NCI-H2227 (cell line): ENCODE results near the gene NFATC3.
"Not testable (repeated sequence)": the region's sequence is repeated elsewhere in the genome, so short reads cannot be mapped to it uniquely, and the experiment has no call there.

Experiments used
- DNase-seq: peaks from one replicate; lab custom pipeline; 2025; ENCODE audit not compliant: unreplicated experiment; lab: John Stamatoyannopoulos, UW

NFATC3 gene

DNA sequence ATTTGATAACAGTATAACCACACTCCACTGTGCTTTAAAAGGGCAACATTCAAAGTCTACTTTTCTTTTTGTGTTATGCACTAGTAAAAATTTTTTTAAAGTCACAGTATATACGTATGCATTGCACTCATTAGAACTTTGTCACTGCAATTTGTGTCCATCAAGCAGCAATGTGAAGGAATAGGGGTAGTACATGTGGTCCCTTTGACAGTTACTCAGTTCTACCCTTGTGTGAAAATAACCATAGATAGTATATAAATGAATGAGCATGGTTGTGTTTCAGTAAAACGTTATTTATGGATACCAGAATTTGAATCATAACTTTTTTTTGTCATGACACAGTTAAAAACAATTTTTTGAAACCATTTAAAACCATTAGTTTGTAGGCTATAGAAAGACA lies 30.7 kb downstream of the NFATC3 start:
- DNase-seq = no peak

DNA sequence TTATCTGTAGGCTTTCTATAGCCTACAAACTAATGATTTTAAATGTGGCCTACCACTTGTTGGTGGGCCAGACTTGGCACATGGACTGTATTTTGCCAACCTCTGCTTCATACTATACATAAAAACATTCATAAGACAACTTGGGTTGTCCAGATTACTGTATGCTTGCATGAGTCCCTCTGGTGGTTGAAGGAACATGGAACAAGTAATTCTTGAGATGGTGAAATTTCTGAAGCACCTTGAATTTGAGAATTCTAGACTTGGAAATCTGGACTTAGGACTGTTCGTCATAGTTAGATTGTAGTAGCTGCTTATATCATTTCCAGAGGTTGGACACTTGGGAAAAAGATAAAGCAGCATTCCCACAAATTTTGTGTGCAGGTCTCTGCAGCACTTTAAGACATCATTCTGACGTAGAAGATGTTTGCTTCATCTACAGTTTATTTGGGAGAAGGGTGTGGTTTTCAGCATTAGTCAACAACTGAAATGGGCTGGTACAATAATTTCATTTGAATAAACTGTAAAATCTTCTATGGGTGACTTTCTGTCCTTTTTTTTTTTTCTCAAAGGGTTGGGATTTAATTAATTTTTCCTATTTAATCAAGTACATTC lies 31.2 kb downstream of the NFATC3 start:
- DNase-seq = no peak

DNA sequence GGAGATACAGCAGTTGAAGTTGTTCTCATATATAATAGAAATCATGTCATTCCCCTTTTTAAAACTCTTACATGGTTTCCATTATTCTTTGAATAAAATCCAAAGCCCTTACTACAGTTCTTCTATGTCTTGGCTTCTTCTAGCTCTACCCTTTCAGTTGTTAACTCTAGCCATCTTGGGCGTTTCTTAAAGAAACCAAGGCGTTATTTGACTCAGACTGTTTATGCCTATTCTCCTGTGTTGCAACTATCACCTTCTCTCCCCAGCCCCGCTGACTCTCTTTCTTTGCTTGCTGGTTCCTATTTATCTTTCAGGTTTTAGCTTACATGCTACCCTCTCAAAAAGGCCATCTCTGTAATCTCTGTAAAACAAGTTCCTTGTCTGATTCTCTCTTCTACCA lies 32.7 kb downstream of the NFATC3 start:
- no peak for DNase-seq

DNA sequence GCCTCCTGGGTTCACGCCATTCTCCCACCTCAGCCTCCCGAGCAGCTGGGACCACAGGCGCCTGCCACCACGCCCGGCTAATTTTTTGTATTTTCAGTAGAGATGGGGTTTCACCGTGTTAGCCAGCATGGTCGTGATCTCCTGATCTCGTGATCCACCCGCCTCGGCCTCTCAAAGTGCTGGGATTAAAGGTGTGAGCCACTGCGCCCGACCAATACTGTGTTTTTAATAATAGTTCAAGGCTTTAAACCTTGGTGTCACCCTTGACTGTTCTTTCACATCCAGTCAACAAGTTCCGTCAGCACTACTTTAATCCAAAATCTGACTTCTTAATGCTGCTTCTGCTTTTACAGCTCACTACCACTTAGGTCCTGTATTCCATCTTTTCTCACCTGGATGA lies 33.8 kb downstream of the NFATC3 start:
- not testable (repeated sequence) for DNase-seq

DNA sequence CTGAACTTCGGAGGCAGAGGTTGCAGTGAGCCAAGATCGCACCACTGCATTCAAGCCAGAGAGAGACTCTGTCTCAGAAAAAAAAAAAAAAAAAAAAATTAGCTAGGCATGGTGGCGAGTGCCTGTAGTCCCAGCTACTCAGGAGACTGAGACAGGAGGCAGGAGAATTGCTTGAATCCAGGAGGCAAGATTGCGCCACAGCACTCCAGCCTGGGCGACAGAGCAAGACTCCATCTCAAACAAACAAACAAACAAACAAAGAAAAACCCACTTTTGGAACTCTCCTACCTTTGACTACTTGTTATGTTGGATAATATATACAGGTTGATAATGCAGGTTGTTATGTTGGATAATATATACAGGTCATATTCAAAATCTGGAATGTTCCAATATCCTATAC lies 35.3 kb downstream of the NFATC3 start:
- DNase-seq = not testable (repeated sequence)

DNA sequence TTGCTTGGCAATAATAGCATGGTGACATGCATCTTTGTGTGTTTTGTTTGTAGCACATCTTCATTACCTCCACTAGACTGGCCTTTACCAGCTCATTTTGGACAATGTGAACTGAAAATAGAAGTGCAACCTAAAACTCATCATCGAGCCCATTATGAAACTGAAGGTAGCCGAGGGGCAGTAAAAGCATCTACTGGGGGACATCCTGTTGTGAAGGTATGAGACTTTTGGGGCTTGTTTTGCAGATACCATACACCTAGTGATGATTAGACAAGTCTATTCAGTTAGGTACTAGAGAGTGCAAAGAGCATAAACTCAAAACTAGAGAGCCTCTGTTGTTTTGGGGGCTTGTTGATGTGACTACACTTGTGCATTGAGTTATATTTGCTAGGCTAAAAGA lies 41.2 kb downstream of the NFATC3 start:
- no peak for DNase-seq

DNA sequence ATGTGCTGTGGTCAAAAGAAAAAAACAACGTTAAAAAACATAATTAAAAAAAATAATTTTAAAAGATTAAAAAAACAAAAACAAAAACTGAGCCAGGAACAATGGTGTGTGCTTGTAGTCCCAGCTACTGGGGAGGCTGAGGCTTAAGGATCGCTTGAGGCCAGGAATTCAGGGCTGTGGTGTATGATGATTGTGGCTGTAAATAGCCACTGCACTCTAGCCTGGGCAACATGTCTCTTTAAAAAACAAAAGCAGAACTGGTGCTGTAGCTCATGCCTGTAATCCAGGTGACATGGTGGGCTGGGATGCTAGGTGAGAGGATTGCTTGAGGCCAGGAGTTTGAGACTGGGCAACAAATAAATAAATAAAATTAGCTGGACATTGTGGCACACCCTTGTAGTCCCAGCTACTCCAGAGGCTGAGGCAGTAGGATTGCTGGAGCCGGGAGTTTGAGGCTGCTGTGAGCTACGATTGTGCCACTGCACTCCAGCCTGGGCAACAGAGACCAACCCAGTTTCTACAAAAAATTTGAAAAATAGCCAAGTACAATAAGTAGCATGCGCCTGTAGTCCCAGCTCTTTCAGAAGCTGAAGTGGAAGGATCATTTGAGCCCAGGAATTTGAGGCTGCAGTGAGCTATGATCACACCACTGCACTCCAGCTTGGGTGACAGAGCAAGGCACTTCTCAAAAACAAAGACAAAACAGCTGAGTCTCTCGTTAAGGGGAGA lies 43.6 kb downstream of the NFATC3 start:
- no peak for DNase-seq

DNA sequence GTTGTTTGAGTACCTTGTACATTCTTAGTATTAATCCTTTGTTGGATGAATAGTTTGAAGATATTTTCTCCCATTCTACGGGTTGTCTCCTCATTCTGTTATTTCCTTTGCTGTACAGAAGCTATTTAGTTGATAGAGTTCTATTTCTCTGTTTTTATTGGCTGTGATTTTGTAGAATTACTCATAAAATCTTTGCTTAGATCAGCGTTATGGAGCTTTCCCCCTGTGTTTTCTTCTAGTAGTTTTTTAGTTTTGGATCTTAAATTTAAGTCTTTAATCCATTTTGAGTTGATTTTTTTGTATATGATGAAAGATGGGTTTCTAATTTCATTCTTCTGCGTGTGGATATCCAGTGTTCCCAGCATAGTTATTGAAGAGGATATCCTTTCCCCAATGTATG lies 45.4 kb downstream of the NFATC3 start:
- DNase-seq = no peak

DNA sequence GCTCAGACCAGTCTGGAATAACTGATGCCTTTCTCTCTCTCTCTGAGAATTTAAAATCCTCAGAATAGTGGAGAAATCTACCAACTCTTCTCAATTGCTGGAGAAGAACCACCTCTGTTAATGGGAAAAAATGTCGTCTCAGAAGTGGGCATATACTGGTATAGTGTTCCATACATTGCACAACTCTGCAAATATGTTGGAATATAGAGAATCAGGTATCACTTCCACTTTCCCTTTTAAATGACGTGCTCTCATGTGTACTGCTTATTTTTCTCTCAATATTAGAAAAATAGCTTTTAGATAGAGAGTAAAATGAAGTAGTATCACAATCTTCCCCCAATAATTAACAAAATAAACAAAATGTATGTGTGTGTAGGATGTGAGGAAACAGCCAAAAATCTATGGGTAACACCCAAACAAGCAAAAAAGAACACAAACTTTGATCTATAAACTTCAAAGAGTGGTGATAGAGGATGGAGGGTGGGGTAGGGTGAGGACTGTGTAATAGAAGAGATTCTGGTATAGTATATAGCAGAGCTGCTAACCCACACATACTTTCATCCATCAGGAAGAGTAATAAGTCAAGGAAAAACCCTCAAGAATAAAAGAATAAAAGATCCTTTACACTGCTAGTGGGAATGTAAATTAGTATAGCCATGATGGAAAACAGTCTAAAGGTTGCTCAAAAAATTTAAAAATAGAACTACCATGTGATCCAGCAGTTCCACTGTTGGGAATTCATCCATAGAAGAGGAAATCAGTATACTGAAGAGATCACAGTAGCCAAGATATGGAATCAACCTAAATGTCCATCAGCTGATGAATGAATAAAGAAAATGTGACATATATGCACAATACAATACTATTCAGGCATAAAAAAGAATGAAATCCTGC lies 46.9 kb downstream of the NFATC3 start:
- no peak for DNase-seq

DNA sequence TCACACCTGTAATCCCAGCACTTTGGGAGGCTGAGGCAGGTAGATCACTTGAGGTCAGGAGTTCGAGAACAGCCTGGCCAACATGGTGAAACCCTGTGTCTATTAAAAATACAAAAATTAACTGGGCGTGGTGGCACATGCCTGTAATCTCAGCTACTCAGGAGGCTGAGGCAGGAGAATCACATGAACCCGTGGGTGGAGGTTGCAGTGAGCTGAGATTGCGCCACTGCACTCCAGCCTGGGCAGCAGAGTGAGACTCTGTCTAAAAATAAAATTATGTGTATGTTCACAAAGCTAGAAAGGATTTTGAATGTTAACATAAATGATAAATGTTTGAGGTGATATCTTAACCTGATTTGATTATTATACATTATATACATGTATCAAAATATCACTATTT lies 47.8 kb downstream of the NFATC3 start:
- not testable (repeated sequence) for DNase-seq

DNA sequence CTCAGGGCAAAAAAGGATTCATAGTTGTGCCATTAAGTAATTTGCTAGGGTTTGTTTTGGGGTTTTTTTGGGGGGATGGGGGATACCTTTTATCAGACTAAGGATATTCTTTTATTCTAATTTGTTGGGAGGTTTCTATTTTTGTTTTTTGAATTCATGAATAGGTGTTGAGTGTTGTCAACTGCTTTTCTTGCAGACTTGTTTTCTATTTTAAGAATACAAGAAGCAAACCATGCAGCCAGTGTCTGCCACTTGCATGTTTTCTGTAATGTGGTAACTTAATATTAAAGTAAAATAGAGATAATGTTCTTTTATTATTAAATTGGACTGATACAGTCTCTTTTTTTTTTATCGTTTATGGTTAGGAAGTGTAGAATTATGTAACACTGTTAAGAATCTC lies 49.5 kb downstream of the NFATC3 start:
- no peak for DNase-seq

DNA sequence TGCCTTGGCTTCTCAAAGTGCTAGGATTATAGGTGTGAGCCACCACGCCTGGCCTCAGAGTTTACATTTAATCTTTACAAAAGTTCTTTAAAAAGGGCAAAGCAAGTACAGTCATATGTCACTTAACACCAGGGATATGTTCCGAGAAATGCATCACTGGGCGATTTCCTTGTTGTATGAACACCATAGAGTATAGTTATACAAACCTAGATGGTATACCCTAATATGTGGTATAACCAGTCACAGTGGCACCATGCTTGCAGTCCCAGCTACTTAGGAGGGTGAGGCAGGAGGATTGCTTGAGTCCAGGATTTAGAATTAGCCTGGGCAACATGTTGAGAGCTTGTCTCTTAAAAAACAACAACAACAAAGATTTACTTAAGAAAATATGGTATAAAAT lies 51.3 kb downstream of the NFATC3 start:
- DNase-seq = no peak

DNA sequence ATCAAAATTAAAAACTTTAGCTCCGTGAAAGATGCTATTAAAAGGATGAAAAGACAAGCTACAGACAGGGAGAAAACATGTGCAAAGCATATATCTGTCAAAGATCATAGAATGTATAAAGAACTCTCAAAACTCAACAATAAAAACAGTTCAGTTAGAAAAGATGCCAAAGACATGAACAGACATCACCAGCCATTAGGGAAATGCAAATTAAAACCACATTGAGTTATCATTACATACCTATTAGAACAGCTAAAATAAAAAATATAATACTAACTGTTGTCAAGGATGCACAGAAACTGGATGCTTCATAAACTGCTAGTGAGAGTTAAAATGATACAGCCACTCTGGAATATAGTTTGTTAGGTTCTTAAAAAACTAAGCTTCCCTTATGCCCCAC lies 58.8 kb downstream of the NFATC3 start:
- DNase-seq = no peak

DNA sequence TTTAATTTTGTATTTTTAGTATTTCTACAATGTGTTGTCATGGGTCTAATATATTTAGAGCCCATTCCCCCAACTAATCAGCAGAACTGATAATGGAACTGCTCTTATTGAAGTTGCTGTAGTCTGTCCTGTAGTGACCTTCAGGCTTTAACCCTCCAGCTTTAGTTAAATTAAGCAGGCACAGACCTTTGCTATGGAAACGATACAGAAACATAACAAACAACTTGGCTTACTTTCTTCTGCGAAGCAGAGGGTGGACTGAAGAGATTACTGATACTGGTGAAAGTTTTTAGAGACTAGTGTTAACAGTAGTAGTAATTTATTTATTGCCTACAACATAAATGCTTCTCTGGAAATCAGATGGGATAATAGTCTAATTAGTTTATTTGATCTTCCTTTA lies 61.4 kb downstream of the NFATC3 start:
- DNase-seq = no peak

DNA sequence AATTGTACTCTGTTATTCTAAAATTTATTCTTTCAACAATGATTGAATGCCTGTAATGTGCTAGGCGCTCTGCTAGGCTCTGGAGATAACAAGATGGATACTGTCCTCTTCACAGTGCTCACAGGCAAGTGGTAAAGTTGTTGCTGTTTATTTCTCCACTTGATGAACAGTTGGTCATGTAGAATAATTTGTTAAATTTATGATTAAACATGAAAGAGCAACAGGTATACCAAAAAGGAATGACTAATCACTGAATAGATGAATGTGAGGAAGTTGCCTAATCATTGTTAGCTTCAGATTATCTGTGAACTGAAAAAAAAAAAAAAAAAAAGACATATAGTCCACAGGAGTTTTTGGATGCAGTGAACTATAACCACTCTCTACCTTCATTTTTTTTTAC lies 62.3 kb downstream of the NFATC3 start:
- no peak for DNase-seq

DNA sequence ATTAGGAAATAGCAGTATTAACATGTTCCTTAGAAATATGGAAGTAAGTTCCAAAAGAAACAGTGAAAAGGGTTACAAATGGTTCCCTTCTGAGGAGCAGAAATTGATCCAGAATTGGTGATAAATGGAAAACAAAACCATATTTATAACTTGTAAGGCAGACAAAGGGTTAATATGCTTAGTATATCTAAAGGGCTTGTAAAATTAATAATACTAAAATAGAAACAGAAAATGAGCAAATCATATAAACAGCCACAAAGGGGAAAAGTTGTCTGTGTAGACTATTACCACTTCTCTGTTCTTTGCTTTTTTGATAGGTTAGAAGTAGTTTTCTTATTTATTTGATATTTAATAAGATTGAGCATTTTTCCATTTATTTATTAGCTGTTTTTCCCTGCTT lies 64.4 kb downstream of the NFATC3 start:
- DNase-seq = no peak

DNA sequence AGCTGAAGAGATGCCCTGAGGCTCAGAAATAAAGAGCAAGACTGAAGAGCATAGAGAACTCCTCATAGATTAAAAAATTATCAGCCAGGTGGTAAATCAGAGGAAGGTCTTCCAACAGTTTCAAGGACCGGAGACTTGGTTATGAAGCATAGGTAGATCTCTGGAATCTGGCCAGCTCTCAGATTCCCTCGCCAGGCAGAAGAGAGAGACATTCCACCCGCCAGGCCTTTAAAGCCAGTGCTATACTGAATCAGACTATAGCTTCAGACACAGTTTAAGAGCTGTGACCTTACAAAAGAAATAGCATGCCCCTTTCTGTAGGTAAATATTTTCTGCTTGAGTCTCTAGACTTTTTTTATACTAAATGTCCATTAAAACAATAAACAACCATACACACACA lies 70.3 kb downstream of the NFATC3 start:
- DNase-seq = no peak

DNA sequence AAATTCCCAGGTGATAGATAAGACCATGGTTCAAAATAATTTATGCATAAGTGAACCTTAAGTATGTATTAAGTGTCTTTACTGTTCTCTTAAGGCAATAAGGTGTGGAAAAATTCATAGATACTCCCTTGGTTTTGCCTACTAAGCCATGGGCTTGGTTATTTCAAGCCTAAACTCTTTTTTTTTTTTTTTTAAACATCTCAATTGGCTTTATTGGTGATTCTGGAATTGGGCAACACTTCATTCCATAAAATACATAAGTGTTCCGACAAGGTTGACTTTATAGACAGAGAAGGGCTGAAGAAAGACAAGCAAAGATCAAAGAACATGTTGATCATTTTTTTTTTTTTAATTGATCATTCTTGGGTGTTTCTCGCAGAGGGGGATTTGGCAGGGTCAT lies 77.2 kb downstream of the NFATC3 start:
- no peak for DNase-seq

DNA sequence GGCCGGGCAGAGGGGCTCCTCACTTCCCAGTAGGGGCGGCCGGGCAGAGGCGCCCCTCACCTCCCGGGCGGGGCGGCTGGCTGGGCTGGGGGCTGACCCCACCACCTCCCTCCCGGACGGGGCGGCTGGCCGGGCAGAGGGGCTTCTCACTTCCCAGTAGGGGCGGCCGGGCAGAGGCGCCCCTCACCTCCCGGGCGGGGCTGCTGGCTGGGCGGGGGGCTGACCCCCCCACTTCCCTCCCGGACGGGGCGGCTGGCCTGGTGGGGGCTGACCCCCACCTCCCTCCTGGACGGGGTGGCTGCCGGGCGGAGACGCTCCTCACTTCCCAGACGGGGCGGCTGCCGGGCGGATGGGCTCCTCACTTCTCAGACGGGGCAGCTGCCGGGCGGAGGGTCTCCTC lies 78.1 kb downstream of the NFATC3 start:
- DNase-seq = not testable (repeated sequence)

DNA sequence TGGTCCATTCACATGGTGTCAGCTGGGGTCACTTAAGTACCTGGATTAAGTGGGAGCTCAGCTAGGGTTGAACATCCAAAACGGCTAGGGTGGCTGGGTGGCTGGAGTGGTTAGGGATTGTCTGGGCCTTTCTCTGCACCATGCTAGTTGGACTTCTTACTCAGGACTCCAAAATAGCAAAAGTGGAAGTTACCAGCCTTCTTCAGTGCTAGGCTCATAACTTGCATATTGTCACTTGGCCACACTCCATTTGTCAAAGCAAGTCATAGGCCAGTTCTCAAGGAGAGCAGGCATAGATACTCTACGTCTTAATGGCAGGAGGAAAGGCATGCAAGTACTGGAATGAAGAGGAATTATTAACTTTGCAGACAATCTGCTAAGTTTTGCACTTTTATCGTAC lies 81.1 kb downstream of the NFATC3 start:
- DNase-seq = no peak

DNA sequence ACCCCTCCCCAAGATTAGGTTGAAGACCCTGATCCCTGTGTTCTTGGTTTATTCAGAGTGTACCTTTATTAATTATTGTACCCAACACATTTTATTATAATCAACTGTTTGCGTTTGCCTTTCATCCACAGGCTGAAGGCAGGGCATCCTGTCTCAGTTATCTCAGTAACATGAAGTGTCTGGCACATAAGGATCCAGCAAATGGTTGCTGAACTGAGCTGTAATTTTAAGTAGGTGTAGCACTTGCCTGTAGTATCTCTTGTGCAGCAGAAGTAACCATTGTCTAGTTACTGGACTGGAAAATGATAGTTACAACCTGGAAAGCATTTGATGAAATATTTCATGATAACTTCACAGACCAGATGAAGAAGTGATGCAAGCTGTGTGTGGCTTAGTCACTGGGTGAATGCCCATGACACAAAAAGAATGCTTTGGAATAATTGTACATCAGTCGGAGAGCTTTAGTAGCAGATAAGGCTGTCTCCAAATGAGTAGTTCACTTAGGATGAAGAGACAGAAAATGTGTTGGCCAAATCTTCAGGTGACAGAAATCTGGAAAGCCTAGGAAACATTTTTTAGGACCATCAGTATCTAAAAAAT lies 94.1 kb downstream of the NFATC3 start:
- no peak for DNase-seq

DNA sequence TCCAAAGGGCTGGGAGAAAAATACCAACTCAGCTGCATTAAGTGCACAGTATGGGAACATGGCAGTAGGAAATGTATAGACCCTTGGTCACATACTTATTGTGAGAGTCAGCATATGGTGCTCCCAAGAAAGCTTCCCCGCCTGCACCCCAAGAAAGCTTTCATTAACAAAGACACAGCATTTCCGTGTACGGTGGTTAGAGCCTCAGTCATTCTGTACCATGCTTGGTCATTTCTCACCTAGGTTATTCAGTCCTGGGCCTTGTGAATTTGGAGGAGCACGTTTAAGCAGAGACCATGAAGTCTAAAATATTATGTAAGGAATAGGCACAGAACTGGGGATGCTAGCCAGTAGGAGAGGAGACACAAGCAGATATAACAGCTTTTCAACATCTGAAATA lies 94.7 kb downstream of the NFATC3 start:
- no peak for DNase-seq
